Chondrocyte (in vitro differentiated cells): ENCODE measurements around the gene BMPR2. TPM values are rescaled to one million over a fixed set of nuclear protein-coding genes. Genes with fewer than 3 reads are reported as not detected.
"Not testable (repeated sequence)": the region's sequence is repeated elsewhere in the genome, so short reads cannot be mapped to it uniquely, and the experiment has no call there.

Experiments used
- DNase-seq: peaks from one replicate; pipeline ENCODE4 v3.0.0; 2021; ENCODE audit warnings: mixed read lengths, low spot score
- H3K27ac Mint-ChIP-seq: one replicate; pipeline ENCODE4 v1.8.0; 2021; ENCODE audit warnings: mild to moderate bottlenecking, moderate library complexity, mixed read lengths; ENCODE audit not compliant: unreplicated experiment
- H3K27me3 Mint-ChIP-seq: 2 replicates; pipeline ENCODE4 v1.8.0; 2021; ENCODE audit warnings: low read depth, mixed read lengths
- H3K36me3 Mint-ChIP-seq: 2 replicates; pipeline ENCODE4 v1.8.0; 2021; ENCODE audit warnings: low read depth, mixed read lengths
- H3K4me1 Mint-ChIP-seq: 2 replicates; pipeline ENCODE4 v1.8.0; 2021; ENCODE audit warnings: low read depth, mild to moderate bottlenecking, mixed read lengths
- H3K4me3 Mint-ChIP-seq: one replicate; pipeline ENCODE4 v1.8.0; 2021; ENCODE audit warnings: mild to moderate bottlenecking, moderate library complexity, mixed read lengths; ENCODE audit not compliant: unreplicated experiment
- H3K9me3 Mint-ChIP-seq: 2 replicates; pipeline ENCODE4 v1.8.0; 2021; ENCODE audit warnings: low read depth, mixed read lengths
- total RNA-seq: library from RNA; stranded (reverse); gene quantifications from 3 replicates; pipeline ENCODE4 v1.2.1, GENCODE V29; 2021
- TF ChIP-seq, protein P1 (sequence below): fragments of 200-600 bp; sonication (generic); IDR thresholded peaks from 2 replicates; pipeline ENCODE4 v1.5.0; 2021; ENCODE audit warnings: antibody characterized with exemption, mild to moderate bottlenecking, moderate library complexity

Gene BMPR2
- total RNA-seq, 1 donor from 2014 or later, result 92.0 TPM

DNA sequence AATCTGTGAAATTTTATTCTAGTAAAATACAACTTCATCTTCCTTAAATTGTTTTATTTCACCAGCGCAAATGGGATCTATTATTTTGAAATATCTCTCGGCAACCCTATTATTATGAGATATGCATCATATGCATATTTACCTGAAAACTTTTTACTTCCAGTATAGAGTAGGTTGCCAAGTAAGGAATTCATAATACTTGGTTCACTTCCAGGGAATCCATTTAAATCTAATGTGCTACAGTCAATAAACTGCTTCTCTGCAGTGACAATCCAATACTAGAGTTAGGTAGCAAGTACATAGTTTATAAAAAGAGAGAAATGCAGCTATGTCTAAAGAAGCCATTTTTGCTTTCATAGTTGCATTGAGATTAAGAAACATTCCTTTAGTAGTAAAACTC lies 169.8 kb downstream of the BMPR2 start:
- H3K27me3 Mint-ChIP-seq, result no peaks in the 10 kb centered on the region
- no peak overlapping the region for H3K4me3 Mint-ChIP-seq
- H3K4me1 Mint-ChIP-seq, result peaks cover 28% of the 10 kb centered on the region
- no peaks in the 10 kb centered on the region for H3K9me3 Mint-ChIP-seq
- no peak overlapping the region for H3K27ac Mint-ChIP-seq
- no peak for DNase-seq
- TF ChIP-seq, protein P1, sequence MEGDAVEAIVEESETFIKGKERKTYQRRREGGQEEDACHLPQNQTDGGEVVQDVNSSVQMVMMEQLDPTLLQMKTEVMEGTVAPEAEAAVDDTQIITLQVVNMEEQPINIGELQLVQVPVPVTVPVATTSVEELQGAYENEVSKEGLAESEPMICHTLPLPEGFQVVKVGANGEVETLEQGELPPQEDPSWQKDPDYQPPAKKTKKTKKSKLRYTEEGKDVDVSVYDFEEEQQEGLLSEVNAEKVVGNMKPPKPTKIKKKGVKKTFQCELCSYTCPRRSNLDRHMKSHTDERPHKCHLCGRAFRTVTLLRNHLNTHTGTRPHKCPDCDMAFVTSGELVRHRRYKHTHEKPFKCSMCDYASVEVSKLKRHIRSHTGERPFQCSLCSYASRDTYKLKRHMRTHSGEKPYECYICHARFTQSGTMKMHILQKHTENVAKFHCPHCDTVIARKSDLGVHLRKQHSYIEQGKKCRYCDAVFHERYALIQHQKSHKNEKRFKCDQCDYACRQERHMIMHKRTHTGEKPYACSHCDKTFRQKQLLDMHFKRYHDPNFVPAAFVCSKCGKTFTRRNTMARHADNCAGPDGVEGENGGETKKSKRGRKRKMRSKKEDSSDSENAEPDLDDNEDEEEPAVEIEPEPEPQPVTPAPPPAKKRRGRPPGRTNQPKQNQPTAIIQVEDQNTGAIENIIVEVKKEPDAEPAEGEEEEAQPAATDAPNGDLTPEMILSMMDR, result no peak
- H3K36me3 Mint-ChIP-seq, result peaks cover 12% of the 10 kb centered on the region

DNA sequence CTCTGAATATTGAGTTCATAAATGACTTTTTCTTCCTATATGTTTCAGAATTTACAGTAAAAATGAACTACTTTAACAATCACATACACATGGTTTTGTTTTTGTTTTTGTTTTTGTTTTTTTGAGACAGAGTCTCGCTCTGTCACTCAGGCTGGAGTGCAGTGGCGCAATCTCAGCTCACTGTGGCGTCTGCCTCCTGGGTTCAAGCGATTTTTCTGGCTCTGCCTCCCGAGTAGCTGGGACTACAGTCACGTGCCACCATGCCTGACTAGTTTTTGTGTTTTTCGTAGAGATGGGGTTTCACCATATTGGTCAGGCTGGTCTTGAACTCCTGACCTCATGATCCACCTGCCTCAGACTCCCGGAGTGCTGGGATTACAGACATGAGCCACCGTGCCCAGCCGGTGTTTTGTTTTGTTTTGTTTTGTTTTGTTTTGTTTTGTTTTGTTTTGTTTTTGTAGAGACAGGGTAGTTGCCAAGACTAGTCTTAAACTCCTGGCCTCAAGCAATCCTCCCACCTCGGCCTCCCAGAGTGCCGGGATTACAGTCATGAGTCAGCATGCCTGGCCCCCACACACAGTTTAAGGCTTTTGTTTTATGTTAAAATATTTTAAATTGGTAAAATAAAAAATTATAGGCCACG lies 170.5 kb downstream of the BMPR2 start:
- H3K4me3 Mint-ChIP-seq, DNase-seq, H3K9me3 Mint-ChIP-seq, H3K27ac Mint-ChIP-seq, H3K27me3 Mint-ChIP-seq: not testable (repeated sequence)
- Mint-ChIP-seq H3K4me1 (peaks cover 21% of the 10 kb centered on the region), H3K36me3 (peaks cover 12% of the 10 kb centered on the region)

DNA sequence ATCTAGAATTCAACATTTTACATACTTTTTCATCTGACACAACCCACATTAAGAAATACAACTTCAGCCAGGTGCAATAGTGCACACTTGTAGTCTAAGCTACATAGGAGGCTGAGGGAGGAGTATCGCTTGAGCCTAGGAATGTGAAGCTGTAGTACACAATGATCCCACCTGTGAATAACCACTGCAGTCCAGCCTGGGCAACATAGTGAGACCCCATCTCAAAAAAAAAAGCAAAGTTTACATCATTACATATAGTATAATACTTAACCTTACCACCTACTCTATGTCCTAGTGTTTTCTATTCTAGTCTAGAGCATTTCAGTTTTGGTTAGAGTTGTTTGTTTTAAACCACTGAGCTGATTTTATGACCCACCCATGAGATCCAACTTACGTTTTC lies 172.1 kb downstream of the BMPR2 start:
- Mint-ChIP-seq H3K27ac (no peak overlapping the region), H3K4me3 (no peak overlapping the region), H3K36me3 (peaks cover 14% of the 10 kb centered on the region), H3K27me3 (no peaks in the 10 kb centered on the region), H3K9me3 (no peaks in the 10 kb centered on the region), H3K4me1 (peaks cover 18% of the 10 kb centered on the region)
- no peak for DNase-seq
- TF ChIP-seq, protein P1, result no peak

DNA sequence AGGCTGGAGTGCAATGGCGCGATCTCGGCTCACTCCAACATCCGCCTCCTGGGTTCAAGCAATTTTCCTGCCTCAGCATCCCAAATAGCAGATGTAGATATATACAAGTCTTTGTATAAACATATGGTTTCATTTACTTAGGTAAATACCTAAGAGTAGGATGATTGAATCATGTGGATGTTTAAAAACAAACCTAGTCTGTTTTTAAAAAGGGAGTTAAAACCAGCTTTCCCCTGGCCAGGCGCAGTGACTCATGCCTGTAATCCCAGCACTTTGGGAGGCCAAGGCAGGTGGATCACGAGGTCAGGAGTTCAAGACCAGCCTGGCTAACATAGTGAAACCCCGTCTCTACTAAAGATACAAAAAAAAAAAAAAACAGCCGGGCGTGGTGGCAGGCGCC lies 174.9 kb downstream of the BMPR2 start:
- not testable (repeated sequence) for H3K27ac Mint-ChIP-seq, H3K4me3 Mint-ChIP-seq, H3K27me3 Mint-ChIP-seq, DNase-seq, H3K9me3 Mint-ChIP-seq
- peaks cover 25% of the 10 kb centered on the region for H3K36me3 Mint-ChIP-seq
- H3K4me1 Mint-ChIP-seq, result peaks cover 12% of the 10 kb centered on the region

DNA sequence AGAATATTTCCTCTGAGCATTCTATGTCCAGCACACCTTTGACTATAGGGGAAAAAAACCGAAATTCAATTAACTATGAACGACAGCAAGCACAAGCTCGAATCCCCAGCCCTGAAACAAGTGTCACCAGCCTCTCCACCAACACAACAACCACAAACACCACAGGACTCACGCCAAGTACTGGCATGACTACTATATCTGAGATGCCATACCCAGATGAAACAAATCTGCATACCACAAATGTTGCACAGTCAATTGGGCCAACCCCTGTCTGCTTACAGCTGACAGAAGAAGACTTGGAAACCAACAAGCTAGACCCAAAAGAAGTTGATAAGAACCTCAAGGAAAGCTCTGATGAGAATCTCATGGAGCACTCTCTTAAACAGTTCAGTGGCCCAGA lies 179.2 kb downstream of the BMPR2 start:
- Mint-ChIP-seq H3K27me3 (no peaks in the 10 kb centered on the region), H3K36me3 (peaks cover 28% of the 10 kb centered on the region), H3K27ac (no peak overlapping the region), H3K9me3 (no peaks in the 10 kb centered on the region), H3K4me3 (no peak overlapping the region), H3K4me1 (no peaks in the 10 kb centered on the region)
- DNase-seq, result no peak
- TF ChIP-seq, protein P1, result no peak

DNA sequence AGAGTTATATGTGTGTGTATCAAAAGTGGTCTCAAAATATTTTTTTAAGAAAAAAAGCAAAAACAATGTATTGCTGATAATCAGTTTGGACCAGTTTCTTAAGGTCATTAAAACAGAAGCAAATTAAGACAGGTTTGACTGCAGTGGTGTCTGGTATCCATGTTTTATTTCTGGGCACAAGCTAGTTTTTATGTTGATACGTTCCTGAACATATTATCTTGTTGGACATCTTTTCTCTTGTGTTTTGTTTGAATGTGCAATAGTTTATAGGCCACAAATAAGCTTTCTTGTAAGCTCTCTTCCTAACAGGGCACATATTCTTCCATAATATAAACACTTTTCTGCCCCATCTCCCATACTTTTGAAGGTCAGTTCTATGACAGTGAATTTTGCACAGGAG lies 184.1 kb downstream of the BMPR2 start:
- Mint-ChIP-seq H3K36me3 (peaks cover 22% of the 10 kb centered on the region), H3K4me1 (no peaks in the 10 kb centered on the region), H3K4me3 (no peak overlapping the region), H3K9me3 (no peaks in the 10 kb centered on the region), H3K27ac (no peak overlapping the region), H3K27me3 (no peaks in the 10 kb centered on the region)
- no peak for DNase-seq
- TF ChIP-seq, protein P1, result no peak
